ENCODE results near the gene HPGDS.

DNA sequence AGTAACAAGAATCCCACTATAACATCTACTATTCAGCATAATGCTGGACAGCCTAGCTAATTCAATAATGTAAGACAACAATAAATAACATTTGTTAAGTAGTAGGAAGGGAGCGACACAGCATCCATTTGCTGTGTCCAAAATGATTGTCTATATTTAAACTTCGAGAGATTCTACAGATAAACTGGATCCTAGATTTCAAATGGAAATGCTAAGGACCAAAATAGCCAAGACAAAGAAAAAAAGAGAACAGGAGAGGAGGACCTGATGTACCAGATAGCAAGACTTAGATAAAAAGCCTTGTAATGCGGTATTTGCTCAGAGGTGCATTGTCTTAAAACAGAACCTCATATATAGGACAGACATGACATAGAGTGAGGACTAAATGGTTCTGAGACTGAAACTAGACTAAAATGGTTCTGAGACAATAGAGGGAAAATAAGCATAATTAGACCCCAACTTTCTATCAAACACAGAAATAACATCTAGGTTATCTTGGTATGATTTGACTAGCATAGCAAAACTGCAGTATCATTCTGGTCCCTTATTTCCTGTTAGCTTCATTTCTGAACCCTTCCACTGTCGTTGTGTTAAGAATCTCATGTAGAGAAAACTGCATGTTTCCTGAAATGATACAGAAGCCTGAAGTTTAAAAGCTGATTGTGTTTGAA is 3.8 kb downstream of the HPGDS start:
- TF ChIP-seq, protein P1, sequence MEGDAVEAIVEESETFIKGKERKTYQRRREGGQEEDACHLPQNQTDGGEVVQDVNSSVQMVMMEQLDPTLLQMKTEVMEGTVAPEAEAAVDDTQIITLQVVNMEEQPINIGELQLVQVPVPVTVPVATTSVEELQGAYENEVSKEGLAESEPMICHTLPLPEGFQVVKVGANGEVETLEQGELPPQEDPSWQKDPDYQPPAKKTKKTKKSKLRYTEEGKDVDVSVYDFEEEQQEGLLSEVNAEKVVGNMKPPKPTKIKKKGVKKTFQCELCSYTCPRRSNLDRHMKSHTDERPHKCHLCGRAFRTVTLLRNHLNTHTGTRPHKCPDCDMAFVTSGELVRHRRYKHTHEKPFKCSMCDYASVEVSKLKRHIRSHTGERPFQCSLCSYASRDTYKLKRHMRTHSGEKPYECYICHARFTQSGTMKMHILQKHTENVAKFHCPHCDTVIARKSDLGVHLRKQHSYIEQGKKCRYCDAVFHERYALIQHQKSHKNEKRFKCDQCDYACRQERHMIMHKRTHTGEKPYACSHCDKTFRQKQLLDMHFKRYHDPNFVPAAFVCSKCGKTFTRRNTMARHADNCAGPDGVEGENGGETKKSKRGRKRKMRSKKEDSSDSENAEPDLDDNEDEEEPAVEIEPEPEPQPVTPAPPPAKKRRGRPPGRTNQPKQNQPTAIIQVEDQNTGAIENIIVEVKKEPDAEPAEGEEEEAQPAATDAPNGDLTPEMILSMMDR (conservative IDR thresholded peaks at IDR 0.05; ENCODE audit: low read depth in 2 of 2): no peak
- no peak for TF ChIP-seq REST (IDR thresholded peaks at IDR 0.05; ENCODE audit: unreplicated experiment)
- TF ChIP-seq EZH2phosphoT487 (IDR thresholded peaks at IDR 0.05; ENCODE audit: unreplicated experiment): no peak
- TF ChIP-seq POLR2AphosphoS5 (IDR thresholded peaks at IDR 0.05; ENCODE audit: low read depth): no peak
- TF ChIP-seq JUNB (IDR thresholded peaks at IDR 0.05; ENCODE audit: unreplicated experiment): no peak
- no peak for TF ChIP-seq EZH2 (IDR thresholded peaks at IDR 0.05; ENCODE audit: low read depth, unreplicated experiment)
- no peak for TF ChIP-seq CREB1 (CRISPR knock-in tag; IDR thresholded peaks at IDR 0.05; ENCODE audit: low read depth)
- no peak for TF ChIP-seq ZNF331 (CRISPR knock-in tag; IDR thresholded peaks at IDR 0.05; ENCODE audit: low read depth)
- no peak for TF ChIP-seq STAT1 (IDR thresholded peaks at IDR 0.05; ENCODE audit: unreplicated experiment)
- TF ChIP-seq, protein P2, sequence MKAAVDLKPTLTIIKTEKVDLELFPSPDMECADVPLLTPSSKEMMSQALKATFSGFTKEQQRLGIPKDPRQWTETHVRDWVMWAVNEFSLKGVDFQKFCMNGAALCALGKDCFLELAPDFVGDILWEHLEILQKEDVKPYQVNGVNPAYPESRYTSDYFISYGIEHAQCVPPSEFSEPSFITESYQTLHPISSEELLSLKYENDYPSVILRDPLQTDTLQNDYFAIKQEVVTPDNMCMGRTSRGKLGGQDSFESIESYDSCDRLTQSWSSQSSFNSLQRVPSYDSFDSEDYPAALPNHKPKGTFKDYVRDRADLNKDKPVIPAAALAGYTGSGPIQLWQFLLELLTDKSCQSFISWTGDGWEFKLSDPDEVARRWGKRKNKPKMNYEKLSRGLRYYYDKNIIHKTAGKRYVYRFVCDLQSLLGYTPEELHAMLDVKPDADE (IDR thresholded peaks at IDR 0.05): no peak
- no peak for TF ChIP-seq ZNF462 (CRISPR knock-in tag; IDR thresholded peaks at IDR 0.05)
- TF ChIP-seq NANOG (IDR thresholded peaks at IDR 0.05; ENCODE audit: borderline replicate concordance): no peak
- TF ChIP-seq ZNF114 (CRISPR knock-in tag; IDR thresholded peaks at IDR 0.05): no peak

Data from GM23338 (cell line).